CD4-positive, alpha-beta memory T cell (primary cell): ENCODE measurements around the gene BECN2. TPM values are rescaled to one million over a fixed set of nuclear protein-coding genes. Genes with fewer than 3 reads are reported as not detected.

ENCODE experiments used
- CTCF ChIA-PET: fragments of 350-600 bp; sonication (Branson Sonifier 250); formaldehyde crosslinking; loops from one replicate; lab custom pipeline; 2021; ENCODE audit warnings: inconsistent platforms; ENCODE audit not compliant: partially characterized antibody; lab: Charles Lee
- POLR2A ChIA-PET: fragments of 350-600 bp; sonication (Branson Sonifier 250); formaldehyde crosslinking; loops from one replicate; lab custom pipeline; 2021; ENCODE audit not compliant: partially characterized antibody; lab: Charles Lee
- DNase-seq, 5 donors: peaks; one replicate each; pipeline versions ENCODE4 v3.0.0 to v3.0.0-alpha.2; 2020 to 2022; ENCODE audit warnings: mixed read lengths in 1 of 5
- H3K27ac ChIP-seq: one replicate; pipeline ENCODE4 v1.7.0; 2013; ENCODE audit warnings: low read depth, low read length
- H3K27me3 ChIP-seq: 2 replicates; pipeline ENCODE4 v1.7.0; 2013; ENCODE audit warnings: mild to moderate bottlenecking, low read length, moderate library complexity; ENCODE audit not compliant: insufficient read depth
- H3K36me3 ChIP-seq: 2 replicates; pipeline ENCODE4 v1.7.0; 2013; ENCODE audit warnings: mild to moderate bottlenecking, low read length, moderate library complexity; ENCODE audit not compliant: insufficient read depth
- H3K4me1 ChIP-seq: 2 replicates; pipeline ENCODE4 v1.7.0; 2013; ENCODE audit warnings: mild to moderate bottlenecking, low read length, moderate library complexity; ENCODE audit not compliant: insufficient read depth
- H3K4me3 ChIP-seq, 2 donors: one replicate each; pipeline ENCODE4 v1.7.0; 2013; ENCODE audit warnings: low read length in 2 of 2, mild to moderate bottlenecking in 1 of 2
- H3K9me3 ChIP-seq, 2 donors: one replicate each; pipeline ENCODE4 v1.7.0; 2013; ENCODE audit warnings: low read length in 2 of 2, control low read depth in 1 of 2; ENCODE audit not compliant: control insufficient read depth in 1 of 2
- H3K27ac Mint-ChIP-seq, 7 donors: one replicate each; pipeline ENCODE4 v1.8.0; 2020 to 2021; ENCODE audit warnings: mixed read lengths in 7 of 7, mild to moderate bottlenecking in 6 of 7, inconsistent platforms in 3 of 7, moderate library complexity in 3 of 7
- H3K27me3 Mint-ChIP-seq, 2 donors: one replicate each; pipeline ENCODE4 v1.8.0; 2020 to 2021; ENCODE audit warnings: mixed read lengths in 2 of 2
- H3K36me3 Mint-ChIP-seq, 2 donors: one replicate each; pipeline ENCODE4 v1.8.0; 2020 to 2021; ENCODE audit warnings: mixed read lengths in 2 of 2, inconsistent platforms in 1 of 2, mild to moderate bottlenecking in 1 of 2
- H3K4me1 Mint-ChIP-seq, 4 donors: one replicate each; pipeline ENCODE4 v1.8.0; 2020 to 2021; ENCODE audit warnings: mixed read lengths in 4 of 4, mild to moderate bottlenecking in 1 of 4
- H3K4me3 Mint-ChIP-seq, 8 donors: one replicate each; pipeline ENCODE4 v1.8.0; 2020 to 2021; ENCODE audit warnings: mixed read lengths in 8 of 8, mild to moderate bottlenecking in 7 of 8, moderate library complexity in 6 of 8, inconsistent platforms in 3 of 8
- H3K9me3 Mint-ChIP-seq, 8 donors: one replicate each; pipeline ENCODE4 v1.8.0; 2020 to 2021; ENCODE audit warnings: mixed read lengths in 8 of 8, mild to moderate bottlenecking in 5 of 8, inconsistent platforms in 3 of 8, moderate library complexity in 1 of 8
- intact Hi-C: fragments of 100-400 bp; cut with micrococcal nuclease; formaldehyde crosslinking; loops from one replicate; pipeline ENCODE4 v1.15.1; 2023
- polyA plus RNA-seq, 2 donors: library from polyadenylated mRNA; unstranded; fragments of 300-500 nt; fragmentation: Illumina TruSeq; gene quantifications; one replicate each; pipeline ENCODE4 v1.2.3, GENCODE V29; 2021
- total RNA-seq, 2 experiments: library from RNA; stranded (reverse); gene quantifications; one replicate each; pipeline ENCODE4 v1.2.3, GENCODE V29; 2021

The BECN2 gene, protein sequence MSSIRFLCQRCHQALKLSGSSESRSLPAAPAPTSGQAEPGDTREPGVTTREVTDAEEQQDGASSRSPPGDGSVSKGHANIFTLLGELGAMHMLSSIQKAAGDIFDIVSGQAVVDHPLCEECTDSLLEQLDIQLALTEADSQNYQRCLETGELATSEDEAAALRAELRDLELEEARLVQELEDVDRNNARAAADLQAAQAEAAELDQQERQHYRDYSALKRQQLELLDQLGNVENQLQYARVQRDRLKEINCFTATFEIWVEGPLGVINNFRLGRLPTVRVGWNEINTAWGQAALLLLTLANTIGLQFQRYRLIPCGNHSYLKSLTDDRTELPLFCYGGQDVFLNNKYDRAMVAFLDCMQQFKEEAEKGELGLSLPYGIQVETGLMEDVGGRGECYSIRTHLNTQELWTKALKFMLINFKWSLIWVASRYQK
- not detected for total RNA-seq
- not detected for polyA plus RNA-seq

DNA sequence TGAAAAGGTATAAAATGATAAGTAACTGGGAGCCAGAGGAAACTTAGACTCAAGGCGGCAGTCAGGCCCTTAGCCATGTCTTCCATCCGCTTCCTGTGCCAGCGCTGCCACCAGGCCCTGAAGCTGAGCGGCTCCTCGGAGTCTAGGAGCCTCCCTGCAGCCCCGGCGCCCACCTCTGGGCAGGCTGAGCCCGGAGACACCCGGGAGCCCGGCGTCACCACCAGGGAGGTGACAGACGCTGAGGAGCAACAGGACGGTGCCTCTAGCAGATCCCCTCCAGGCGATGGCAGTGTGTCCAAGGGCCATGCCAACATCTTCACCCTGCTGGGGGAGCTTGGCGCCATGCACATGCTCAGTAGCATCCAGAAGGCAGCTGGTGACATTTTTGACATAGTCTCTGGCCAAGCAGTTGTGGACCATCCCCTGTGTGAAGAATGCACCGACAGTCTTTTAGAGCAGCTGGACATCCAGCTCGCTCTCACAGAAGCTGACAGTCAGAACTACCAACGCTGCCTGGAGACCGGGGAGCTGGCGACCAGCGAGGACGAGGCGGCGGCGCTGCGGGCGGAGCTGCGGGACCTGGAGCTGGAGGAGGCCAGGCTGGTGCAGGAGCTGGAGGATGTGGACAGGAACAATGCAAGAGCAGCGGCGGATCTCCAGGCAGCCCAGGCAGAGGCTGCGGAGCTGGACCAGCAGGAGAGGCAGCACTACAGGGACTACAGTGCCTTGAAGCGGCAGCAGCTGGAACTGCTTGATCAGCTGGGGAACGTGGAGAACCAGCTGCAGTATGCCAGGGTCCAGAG is at the start of gene BECN2:
Gene BECN2 (plus strand): TSS at position 76 of the 803 bp plus-strand sequence. CDS start 0 bp downstream, at position 76.
- Mint-ChIP-seq H3K27me3 (no peaks in the 10 kb centered on the region), H3K4me1 (no peaks in the 10 kb centered on the region), H3K9me3 (no peaks in the 10 kb centered on the region), H3K36me3 (no peaks in the 10 kb centered on the region), H3K4me3 (no peak within 1 kb of the TSS), H3K27ac (no peak within 1 kb of the TSS)
- H3K27me3 ChIP-seq, result no peaks in the 10 kb centered on the region
- H3K4me1 ChIP-seq, result no peaks in the 10 kb centered on the region
- intact Hi-C loops, result no loop called here
- no peak within 1 kb of the TSS for H3K4me3 ChIP-seq
- H3K9me3 ChIP-seq, result no peaks in the 10 kb centered on the region
- H3K27ac ChIP-seq, result no peak within 1 kb of the TSS
- H3K36me3 ChIP-seq, result no peaks in the 10 kb centered on the region
- CTCF ChIA-PET, result no interaction called here
- POLR2A ChIA-PET, result no interaction called here
- no peak for DNase-seq

DNA sequence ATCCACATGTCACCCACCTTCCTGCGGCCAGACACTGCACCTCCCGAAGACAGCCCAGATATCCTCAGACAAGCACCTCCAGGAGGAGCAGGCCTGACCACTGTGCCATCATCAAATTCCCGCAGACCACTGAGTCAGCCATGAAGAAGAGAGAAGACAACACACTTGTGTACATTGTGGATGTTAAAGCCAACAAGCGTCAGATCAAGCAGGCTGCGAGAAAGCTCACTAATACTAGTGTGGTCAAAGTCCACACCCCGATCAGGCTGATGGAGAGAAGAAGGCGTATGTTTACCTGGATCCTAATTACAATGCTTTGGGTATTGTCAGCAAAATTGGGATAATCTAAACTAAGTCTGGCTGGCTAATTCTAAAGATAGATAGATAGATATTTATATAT is 41.4 kb upstream of the BECN2 start:
- no peaks in the 10 kb centered on the region for H3K36me3 Mint-ChIP-seq
- intact Hi-C loops, result no loop called here
- H3K4me3 Mint-ChIP-seq, result no peak overlapping the region
- no peak overlapping the region for H3K27ac ChIP-seq
- H3K36me3 ChIP-seq, result no peaks in the 10 kb centered on the region
- DNase-seq, result no peak
- H3K27me3 ChIP-seq, result no peaks in the 10 kb centered on the region
- POLR2A ChIA-PET, result no interaction called here
- no peaks in the 10 kb centered on the region for H3K4me1 ChIP-seq
- no peaks in the 10 kb centered on the region for H3K9me3 Mint-ChIP-seq
- no peaks in the 10 kb centered on the region for H3K9me3 ChIP-seq
- no peak overlapping the region for H3K4me3 ChIP-seq
- peaks cover 0 to 2% of the 10 kb centered on the region in 2 donors for H3K27me3 Mint-ChIP-seq
- CTCF ChIA-PET, result no interaction called here
- H3K27ac Mint-ChIP-seq, result no peak overlapping the region
- H3K4me1 Mint-ChIP-seq, result no peaks in the 10 kb centered on the region

DNA sequence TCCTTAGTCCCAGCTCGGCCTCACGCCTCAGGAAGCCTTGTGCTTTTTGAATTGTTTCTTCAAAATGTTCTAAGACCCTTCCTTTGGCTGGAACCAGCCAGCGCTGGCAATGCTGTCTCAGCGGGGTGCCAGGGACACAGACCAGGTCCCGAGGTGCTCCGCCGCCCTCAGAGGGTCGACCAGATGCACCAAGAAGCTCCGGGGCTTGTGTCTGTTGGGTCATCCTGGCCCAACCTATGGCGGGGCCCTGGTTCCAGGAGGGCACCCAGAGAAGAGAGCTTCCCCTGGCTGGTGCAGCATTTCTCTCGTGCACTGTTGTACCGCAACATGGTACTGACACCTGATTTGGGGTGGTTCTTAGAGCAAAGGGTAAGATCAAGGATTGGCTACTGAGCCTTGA is 40.1 kb upstream of the BECN2 start:
- Mint-ChIP-seq H3K36me3 (no peaks in the 10 kb centered on the region), H3K4me3 (no peak overlapping the region), H3K27ac (no peak overlapping the region), H3K4me1 (no peaks in the 10 kb centered on the region), H3K27me3 (peaks cover 0 to 3% of the 10 kb centered on the region in 2 donors), H3K9me3 (no peaks in the 10 kb centered on the region)
- CTCF ChIA-PET, result no interaction called here
- no peak overlapping the region for H3K4me3 ChIP-seq
- intact Hi-C loops, result no loop called here
- POLR2A ChIA-PET, result no interaction called here
- no peaks in the 10 kb centered on the region for H3K36me3 ChIP-seq
- H3K4me1 ChIP-seq, result no peaks in the 10 kb centered on the region
- H3K27ac ChIP-seq, result no peak overlapping the region
- DNase-seq, result no peak
- no peaks in the 10 kb centered on the region for H3K27me3 ChIP-seq
- H3K9me3 ChIP-seq, result no peaks in the 10 kb centered on the region

DNA sequence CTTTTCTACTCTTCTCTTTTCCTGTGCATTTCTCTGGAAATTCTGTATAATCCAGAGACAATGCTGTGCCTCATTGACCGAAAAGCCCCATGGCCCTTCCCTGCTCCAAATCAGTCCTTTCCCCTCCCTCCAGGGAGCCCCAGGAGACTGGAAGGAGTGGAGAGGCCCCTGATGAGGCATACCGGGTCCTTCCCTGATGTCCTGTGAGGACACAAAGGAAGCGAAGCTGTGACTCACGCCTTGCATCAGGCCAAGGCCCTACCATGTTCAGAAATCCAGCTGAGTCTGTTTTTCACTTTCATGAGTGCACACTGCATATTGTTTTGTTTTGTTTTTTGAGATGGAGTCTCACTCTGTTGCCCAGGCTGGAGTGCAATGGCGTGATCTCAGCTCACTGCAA is 38.7 kb upstream of the BECN2 start:
- intact Hi-C loops, result no loop called here

DNA sequence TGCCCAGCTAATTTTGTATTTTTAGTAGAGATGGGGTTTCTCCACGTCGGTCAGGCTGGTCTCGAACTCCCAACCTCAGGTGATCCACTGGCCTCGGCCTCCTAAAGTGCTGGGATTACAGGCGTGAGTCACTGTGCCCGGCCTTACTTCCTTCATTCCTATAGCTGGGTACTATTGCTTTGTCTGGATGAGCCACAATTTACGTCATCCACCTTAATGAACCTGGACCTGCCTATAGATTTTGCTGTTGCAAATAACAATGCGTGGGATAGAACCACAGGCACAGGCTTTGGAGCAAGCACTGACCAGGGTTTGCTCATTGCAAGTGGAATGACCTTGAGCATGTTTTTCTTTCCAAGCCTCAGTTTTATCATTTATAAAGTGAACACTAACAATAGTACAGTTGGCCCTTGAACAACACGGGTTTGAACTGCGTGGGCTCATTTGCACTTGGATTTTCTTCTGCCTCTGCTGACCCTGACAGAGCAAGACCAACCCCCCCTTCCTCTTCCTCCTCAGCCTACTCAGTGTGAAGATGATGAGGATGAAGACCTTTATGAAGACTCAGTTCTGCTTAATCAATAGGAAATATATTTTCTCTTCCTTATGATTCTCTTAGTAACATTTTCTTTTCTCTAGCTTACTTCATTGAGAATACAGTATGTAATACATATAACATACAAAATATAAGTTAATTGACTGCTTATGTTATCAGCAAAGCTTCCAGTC is 33.3 kb upstream of the BECN2 start:
- intact Hi-C loops, result no loop called here
- Mint-ChIP-seq H3K27ac (no peak overlapping the region), H3K9me3 (no peaks in the 10 kb centered on the region), H3K4me1 (no peaks in the 10 kb centered on the region), H3K36me3 (no peaks in the 10 kb centered on the region), H3K27me3 (peaks cover 2 to 6% of the 10 kb centered on the region in 2 donors), H3K4me3 (no peak overlapping the region)
- no peak overlapping the region for H3K4me3 ChIP-seq
- no peaks in the 10 kb centered on the region for H3K9me3 ChIP-seq
- ChIA-PET POLR2A (no interaction called here), CTCF (no interaction called here)
- H3K27ac ChIP-seq, result no peak overlapping the region
- no peaks in the 10 kb centered on the region for H3K4me1 ChIP-seq
- H3K36me3 ChIP-seq, result no peaks in the 10 kb centered on the region
- DNase-seq, result no peak
- H3K27me3 ChIP-seq, result no peaks in the 10 kb centered on the region

More for the DNA sequence above, 38.7 kb upstream of the BECN2 start:
- DNase-seq, result no peak
- ChIA-PET POLR2A (no interaction called here), CTCF (interaction anchor here (1.2 kb wide), 1 partner anchor 10 kb away, joined by 3 read pairs; no protein-coding TSS in a partner anchor)
- Mint-ChIP-seq H3K4me1 (no peaks in the 10 kb centered on the region), H3K27ac (no peak overlapping the region), H3K36me3 (no peaks in the 10 kb centered on the region), H3K27me3 (peaks cover 0 to 3% of the 10 kb centered on the region in 2 donors), H3K9me3 (no peaks in the 10 kb centered on the region), H3K4me3 (no peak overlapping the region)
- H3K27ac ChIP-seq, result no peak overlapping the region
- no peaks in the 10 kb centered on the region for H3K9me3 ChIP-seq
- no peaks in the 10 kb centered on the region for H3K27me3 ChIP-seq
- H3K4me3 ChIP-seq, result no peak overlapping the region
- H3K36me3 ChIP-seq, result no peaks in the 10 kb centered on the region
- H3K4me1 ChIP-seq, result no peaks in the 10 kb centered on the region

DNA sequence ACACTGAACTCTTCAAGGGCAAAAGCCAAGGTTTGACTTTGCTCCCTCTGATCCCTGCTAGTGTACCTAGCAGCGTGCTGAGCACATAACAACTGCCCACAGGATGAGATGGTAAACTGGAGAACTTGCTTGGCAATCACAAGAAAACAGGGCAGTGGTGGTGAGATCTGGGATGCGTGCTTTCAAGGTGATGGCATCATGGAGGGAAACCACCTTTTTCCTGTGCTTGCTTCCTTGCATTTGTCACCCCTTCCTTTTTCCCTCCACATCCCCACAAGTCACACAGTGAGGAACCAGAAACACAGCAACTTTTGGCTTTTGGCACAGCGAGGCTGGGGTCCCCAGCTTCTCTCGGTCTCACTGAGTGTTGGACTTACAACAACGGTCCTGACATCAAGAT is 31.4 kb upstream of the BECN2 start:
- H3K27ac Mint-ChIP-seq, result peak overlapping the region in 1 of 7 donors; percentile 36
- H3K36me3 Mint-ChIP-seq, result no peaks in the 10 kb centered on the region
- no peaks in the 10 kb centered on the region for H3K9me3 Mint-ChIP-seq
- ChIA-PET POLR2A (no interaction called here), CTCF (no interaction called here)
- intact Hi-C loops, result no loop called here
- Histone ChIP-seq H3K9me3 (no peaks in the 10 kb centered on the region), H3K4me1 (no peaks in the 10 kb centered on the region), H3K27me3 (no peaks in the 10 kb centered on the region), H3K36me3 (no peaks in the 10 kb centered on the region), H3K4me3 (no peak overlapping the region), H3K27ac (no peak overlapping the region)
- no peak overlapping the region for H3K4me3 Mint-ChIP-seq
- H3K4me1 Mint-ChIP-seq, result no peaks in the 10 kb centered on the region
- H3K27me3 Mint-ChIP-seq, result peaks cover 2 to 4% of the 10 kb centered on the region in 2 donors
- no peak for DNase-seq

DNA sequence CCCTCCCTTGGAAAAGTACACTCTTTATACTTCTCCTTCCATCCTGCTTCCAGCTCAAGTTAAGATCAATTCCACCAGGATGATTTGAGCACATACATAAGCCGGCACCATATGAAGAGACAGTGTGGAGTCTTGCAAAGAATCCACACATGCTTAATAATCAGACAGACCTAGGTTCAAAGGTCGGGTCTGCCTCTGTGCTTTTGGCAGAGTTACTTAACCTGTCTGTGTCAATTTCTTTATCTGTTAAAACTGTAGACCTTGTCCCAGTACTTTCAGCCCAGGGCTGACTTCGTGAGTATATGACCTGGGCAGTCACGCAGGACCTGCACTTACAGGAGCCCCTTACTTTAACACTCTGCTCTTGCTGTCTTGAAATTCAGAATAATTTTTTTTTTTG is 30.2 kb upstream of the BECN2 start:
- Mint-ChIP-seq H3K27me3 (peaks cover 3 to 4% of the 10 kb centered on the region in 2 donors), H3K4me3 (no peak overlapping the region), H3K36me3 (no peaks in the 10 kb centered on the region), H3K9me3 (no peaks in the 10 kb centered on the region), H3K4me1 (no peaks in the 10 kb centered on the region), H3K27ac (no peak overlapping the region)
- ChIA-PET POLR2A (no interaction called here), CTCF (no interaction called here)
- H3K27ac ChIP-seq, result no peak overlapping the region
- no peaks in the 10 kb centered on the region for H3K36me3 ChIP-seq
- no peak for DNase-seq
- H3K9me3 ChIP-seq, result no peaks in the 10 kb centered on the region
- intact Hi-C loops, result no loop called here
- no peak overlapping the region for H3K4me3 ChIP-seq
- no peaks in the 10 kb centered on the region for H3K27me3 ChIP-seq
- H3K4me1 ChIP-seq, result no peaks in the 10 kb centered on the region
